Activated gamma-delta T cell treated with Interleukin-2 at 50 U/mL for 16 hours (primary cell): ENCODE data around the gene UGT8.

ENCODE experiments used
- DNase-seq: peaks from one replicate; pipeline ENCODE4 v3.0.0-alpha.2; 2020

Gene UGT8

DNA sequence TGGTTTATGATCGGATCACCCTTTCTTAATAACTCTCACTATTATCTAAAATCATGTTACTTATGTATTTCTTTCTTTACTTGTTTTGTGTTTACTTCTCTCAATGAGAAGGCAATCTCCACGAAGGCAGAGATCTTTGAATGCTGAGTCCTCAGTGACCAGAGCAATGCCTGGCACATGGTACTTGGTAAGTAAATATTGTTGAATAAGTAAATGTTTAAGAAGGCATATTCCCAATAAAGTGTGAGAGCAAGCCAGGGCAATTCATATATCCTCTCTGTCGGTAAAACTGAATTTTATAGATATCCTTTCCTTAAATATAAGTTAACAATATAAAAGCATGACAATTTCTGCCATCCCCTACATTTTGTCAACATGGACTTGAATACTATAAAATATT, 94.4 kb downstream of the UGT8 start:
- no peak for DNase-seq

DNA sequence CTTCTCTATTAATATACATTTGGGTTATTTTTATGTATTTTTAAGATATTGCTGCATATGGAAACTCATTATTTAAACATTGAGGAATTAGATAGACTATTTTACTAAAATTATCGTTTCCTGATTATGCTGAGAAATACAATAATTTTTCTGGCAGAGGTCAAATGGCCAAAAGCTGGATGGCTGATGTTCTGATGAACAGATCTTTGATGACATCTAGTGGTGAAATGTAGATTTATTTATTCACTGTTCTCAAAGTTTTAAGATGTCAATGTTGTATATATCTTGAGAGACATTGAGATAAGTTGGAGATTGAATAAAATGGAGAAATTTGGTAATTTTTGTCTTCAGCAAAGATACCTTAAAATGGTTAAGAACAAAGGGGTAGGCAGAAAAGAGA, 96.2 kb downstream of the UGT8 start:
- DNase-seq, result no peak

DNA sequence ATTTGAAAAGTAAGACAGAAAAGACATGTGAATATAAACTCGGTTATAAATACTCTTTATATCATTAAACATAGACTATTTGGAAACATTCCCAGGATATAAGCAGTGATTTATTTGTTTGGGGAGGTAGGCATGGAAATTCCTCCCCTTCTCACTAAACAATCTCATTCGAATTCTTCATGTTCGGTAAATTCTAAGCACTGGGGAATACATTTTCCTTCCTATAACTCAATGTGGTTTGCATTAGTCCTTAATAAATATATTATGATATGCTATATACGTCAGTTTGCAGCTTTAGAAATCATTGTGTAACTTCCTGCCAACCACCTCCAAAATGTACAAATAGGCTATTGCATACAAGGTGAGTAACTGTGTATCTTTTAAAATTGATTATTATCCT, 99.6 kb downstream of the UGT8 start:
- DNase-seq, result no peak

DNA sequence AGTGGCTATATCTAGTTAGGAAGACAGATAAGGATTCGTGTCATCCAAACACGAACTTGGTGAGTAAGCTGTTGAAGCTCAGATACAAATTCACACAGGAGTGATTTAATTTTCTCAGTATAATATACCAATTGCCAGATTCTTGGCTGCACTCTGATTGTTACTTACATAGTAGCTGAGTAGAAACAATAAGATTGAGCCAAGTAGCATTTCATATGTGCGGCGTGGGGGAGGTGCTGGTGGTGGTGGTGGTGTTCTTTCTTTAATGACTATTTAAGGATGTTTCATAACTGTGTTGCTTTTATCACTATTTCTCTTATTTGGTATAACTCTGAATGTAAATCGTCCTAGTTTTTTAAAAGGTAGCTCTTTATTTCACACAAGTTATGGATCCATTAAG, 102.9 kb downstream of the UGT8 start:
- DNase-seq, result no peak

DNA sequence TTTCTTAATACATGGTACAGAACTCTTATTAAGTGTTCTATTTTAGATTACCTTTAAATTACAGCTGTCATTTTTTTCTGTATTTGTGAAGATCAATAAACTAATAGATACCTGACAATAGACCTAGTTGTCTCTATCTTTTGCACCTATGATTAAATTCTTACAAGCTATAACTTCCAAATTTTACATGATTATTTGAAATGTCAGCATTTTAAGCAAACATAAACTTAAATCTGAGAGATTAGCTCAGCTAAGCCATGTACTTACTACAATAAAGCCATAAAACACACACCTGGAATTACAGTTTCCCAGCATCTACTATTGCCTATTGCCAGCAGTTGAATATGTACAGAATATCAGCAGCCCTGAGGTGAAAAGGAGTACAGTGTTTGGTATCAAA, 118.8 kb downstream of the UGT8 start:
- no peak for DNase-seq

DNA sequence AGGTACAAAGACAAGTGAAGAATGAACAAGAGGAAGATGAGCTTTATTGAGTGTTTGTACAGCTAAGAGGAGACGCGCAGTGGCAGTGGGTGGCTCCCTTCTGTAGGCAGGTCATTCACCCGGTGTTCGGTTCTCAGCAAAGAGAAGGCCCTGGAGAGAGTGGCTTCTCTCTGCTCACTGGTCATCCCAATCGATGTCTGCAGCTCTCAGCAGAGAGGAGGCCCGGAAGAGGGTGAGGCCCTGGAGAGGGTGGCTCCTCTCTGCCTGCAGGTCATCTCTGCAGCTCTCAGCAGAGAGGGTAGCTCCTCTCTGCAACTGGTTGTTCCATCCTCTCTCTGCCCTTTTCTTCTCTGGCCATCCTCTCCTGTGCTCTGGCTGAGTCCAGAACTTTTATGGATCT, 126.5 kb downstream of the UGT8 start:
- DNase-seq, result no peak

DNA sequence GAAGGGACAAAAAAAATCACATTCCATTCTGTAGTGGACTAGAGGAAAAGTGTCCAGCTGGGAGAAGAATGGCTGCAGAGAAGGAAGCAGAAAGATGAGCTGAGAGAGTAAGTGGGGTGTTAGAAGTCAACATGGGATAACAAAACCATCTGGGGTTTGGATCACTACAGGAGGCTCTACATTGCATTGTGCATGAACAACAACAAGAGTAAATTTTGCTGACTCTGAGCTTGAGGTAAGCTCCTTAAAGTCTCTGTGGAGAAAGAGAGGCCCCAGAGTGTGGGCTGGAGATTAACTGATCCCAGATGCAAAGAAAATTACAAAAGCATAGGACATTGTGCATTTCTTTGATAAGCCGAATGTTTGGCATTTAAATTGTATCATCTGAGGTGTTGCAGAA, 128.9 kb downstream of the UGT8 start:
- DNase-seq, result no peak
